WTC11 (cell line): ENCODE results near the gene RPS25. TPM values are rescaled to one million over a fixed set of nuclear protein-coding genes. Genes with fewer than 3 reads are reported as not detected.

Experiments
- ATF3 ChIP-seq: sonication (generic); formaldehyde crosslinking; conservative IDR thresholded peaks from 2 replicates; pipeline ENCODE4 v1.8.1; 2022; ENCODE audit warnings: mild to moderate bottlenecking, missing genetic modification reagents
- ATF6 ChIP-seq: sonication (generic); formaldehyde crosslinking; IDR thresholded peaks from 2 replicates; pipeline ENCODE4 v1.8.1; 2023; ENCODE audit warnings: mild to moderate bottlenecking, missing genetic modification reagents
- CREB1 ChIP-seq: sonication (generic); formaldehyde crosslinking; IDR thresholded peaks from 2 replicates; pipeline ENCODE4 v1.8.0; 2023; ENCODE audit warnings: mild to moderate bottlenecking, missing genetic modification reagents
- FOXK1 ChIP-seq: sonication (generic); formaldehyde crosslinking; IDR thresholded peaks from 2 replicates; pipeline ENCODE4 v1.8.0; 2022; ENCODE audit warnings: mild to moderate bottlenecking, moderate library complexity, missing genetic modification reagents
- GABPB1 ChIP-seq: sonication (generic); formaldehyde crosslinking; IDR thresholded peaks from 2 replicates; pipeline ENCODE4 v1.8.1; 2023; ENCODE audit warnings: mild to moderate bottlenecking, missing genetic modification reagents
- GRHL2 ChIP-seq: fragments of 250-450 bp; sonication (Bioruptor Pico); IDR thresholded peaks from 2 replicates; pipeline ENCODE4 v1.8.0; 2022; ENCODE audit warnings: mild to moderate bottlenecking, moderate library complexity; ENCODE audit not compliant: insufficient replicate concordance, severe bottlenecking
- JUN ChIP-seq: sonication (generic); formaldehyde crosslinking; IDR thresholded peaks from 2 replicates; pipeline ENCODE4 v1.8.0; 2023; ENCODE audit warnings: mild to moderate bottlenecking, missing genetic modification reagents
- KAT7 ChIP-seq: sonication (generic); formaldehyde crosslinking; IDR thresholded peaks from 2 replicates; pipeline ENCODE4 v1.8.1; 2023; ENCODE audit warnings: missing genetic modification reagents, mild to moderate bottlenecking, borderline replicate concordance
- MXD4 ChIP-seq: fragments of 250-450 bp; sonication (Bioruptor Pico); IDR thresholded peaks from 2 replicates; pipeline ENCODE4 v1.8.0; 2021; ENCODE audit warnings: mild to moderate bottlenecking, moderate library complexity, borderline replicate concordance
- NFYB ChIP-seq: sonication (generic); formaldehyde crosslinking; conservative IDR thresholded peaks from 2 replicates; pipeline ENCODE4 v1.8.0; 2022; ENCODE audit warnings: low read depth, missing genetic modification reagents
- NR3C1 ChIP-seq: sonication (generic); formaldehyde crosslinking; conservative IDR thresholded peaks from 2 replicates; pipeline ENCODE4 v1.8.1; 2023; ENCODE audit warnings: low read depth, mild to moderate bottlenecking, missing genetic modification reagents
- RELA ChIP-seq: sonication (generic); formaldehyde crosslinking; IDR thresholded peaks from 2 replicates; pipeline ENCODE4 v1.8.1; 2022; ENCODE audit warnings: missing genetic modification reagents, mild to moderate bottlenecking, borderline replicate concordance
- SMAD3 ChIP-seq: sonication (generic); formaldehyde crosslinking; IDR thresholded peaks from 2 replicates; pipeline ENCODE4 v1.8.0; 2022; ENCODE audit warnings: missing genetic modification reagents, mild to moderate bottlenecking, borderline replicate concordance
- TCF7 ChIP-seq: sonication (generic); formaldehyde crosslinking; IDR thresholded peaks from 2 replicates; pipeline ENCODE4 v1.8.0; 2022; ENCODE audit warnings: mild to moderate bottlenecking, low read depth, missing genetic modification reagents, moderate library complexity
- USF1 ChIP-seq: sonication (generic); formaldehyde crosslinking; IDR thresholded peaks from 2 replicates; pipeline ENCODE4 v1.8.0; 2022; ENCODE audit warnings: mild to moderate bottlenecking, missing genetic modification reagents
- ZNF263 ChIP-seq: sonication (generic); formaldehyde crosslinking; IDR thresholded peaks from 2 replicates; pipeline ENCODE4 v1.8.1; 2022; ENCODE audit warnings: low read depth, mild to moderate bottlenecking, moderate library complexity, missing genetic modification reagents
- ZNF281 ChIP-seq: sonication (generic); formaldehyde crosslinking; IDR thresholded peaks from 2 replicates; pipeline ENCODE4 v1.8.0; 2023; ENCODE audit warnings: mild to moderate bottlenecking, missing genetic modification reagents
- ZNF423 ChIP-seq: fragments of 250-450 bp; sonication (Bioruptor Pico); IDR thresholded peaks from 2 replicates; pipeline ENCODE4 v2.1.2; 2022; ENCODE audit warnings: mild to moderate bottlenecking, moderate library complexity
- total RNA-seq: library from RNA; stranded (reverse); gene quantifications from 3 replicates; pipeline ENCODE4 v1.2.3, GENCODE V29; 2021
- TF ChIP-seq, protein P1 (sequence below): sonication (generic); formaldehyde crosslinking; IDR thresholded peaks from 2 replicates; pipeline ENCODE4 v1.8.1; 2022; ENCODE audit warnings: mild to moderate bottlenecking, moderate library complexity, missing genetic modification reagents
- TF ChIP-seq, protein P2 (sequence below): fragments of 250-450 bp; sonication (Bioruptor Pico); IDR thresholded peaks from 2 replicates; pipeline ENCODE4 v1.9.0; 2021; ENCODE audit warnings: mild to moderate bottlenecking, borderline replicate concordance
- TF ChIP-seq, protein P3 (sequence below): sonication (generic); formaldehyde crosslinking; IDR thresholded peaks from 2 replicates; pipeline ENCODE4 v1.8.1; 2023; ENCODE audit warnings: mild to moderate bottlenecking, missing genetic modification reagents, borderline replicate concordance
- TF ChIP-seq, protein P4 (sequence below): fragments of 250-450 bp; sonication (Bioruptor Pico); IDR thresholded peaks from 2 replicates; pipeline ENCODE4 v1.9.0; 2021; ENCODE audit warnings: mild to moderate bottlenecking

The RPS25 gene
- total RNA-seq, 1 experiment from 2014 or later = 1,349 TPM

GRCh38 chr11:119030329-119031047 lies 12.3 kb upstream of the RPS25 start, which contains the start of gene SLC37A4 (continued):
- TF ChIP-seq FOXK1 (CRISPR knock-in tag) (peak; percentile 79), ATF6 (no peak), ATF3 (no peak), SMAD3 (CRISPR knock-in tag) (no peak), CREB1 (no peak), ZNF263 (CRISPR knock-in tag) (no peak), JUN (CRISPR knock-in tag) (no peak), NFYB (CRISPR knock-in tag) (no peak; the same call in 1 of the 2 replicates), KAT7 (CRISPR knock-in tag) (peak; percentile 95), ZNF281 (CRISPR knock-in tag) (no peak), RELA (no peak), MXD4 (CRISPR knock-in tag) (no peak), GRHL2 (CRISPR knock-in tag) (no peak), NR3C1 (CRISPR knock-in tag) (no peak), ZNF423 (CRISPR knock-in tag) (no peak), GABPB1 (CRISPR knock-in tag) (peak; percentile 88), TCF7 (CRISPR knock-in tag) (no peak), USF1 (CRISPR knock-in tag) (peak; percentile 75)
- TF ChIP-seq, protein P1, sequence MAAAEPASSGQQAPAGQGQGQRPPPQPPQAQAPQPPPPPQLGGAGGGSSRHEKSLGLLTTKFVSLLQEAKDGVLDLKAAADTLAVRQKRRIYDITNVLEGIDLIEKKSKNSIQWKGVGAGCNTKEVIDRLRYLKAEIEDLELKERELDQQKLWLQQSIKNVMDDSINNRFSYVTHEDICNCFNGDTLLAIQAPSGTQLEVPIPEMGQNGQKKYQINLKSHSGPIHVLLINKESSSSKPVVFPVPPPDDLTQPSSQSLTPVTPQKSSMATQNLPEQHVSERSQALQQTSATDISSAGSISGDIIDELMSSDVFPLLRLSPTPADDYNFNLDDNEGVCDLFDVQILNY = 0 out of 2 replicates have a peak, but pooled peaks have one; percentile 5
- TF ChIP-seq, protein P2, sequence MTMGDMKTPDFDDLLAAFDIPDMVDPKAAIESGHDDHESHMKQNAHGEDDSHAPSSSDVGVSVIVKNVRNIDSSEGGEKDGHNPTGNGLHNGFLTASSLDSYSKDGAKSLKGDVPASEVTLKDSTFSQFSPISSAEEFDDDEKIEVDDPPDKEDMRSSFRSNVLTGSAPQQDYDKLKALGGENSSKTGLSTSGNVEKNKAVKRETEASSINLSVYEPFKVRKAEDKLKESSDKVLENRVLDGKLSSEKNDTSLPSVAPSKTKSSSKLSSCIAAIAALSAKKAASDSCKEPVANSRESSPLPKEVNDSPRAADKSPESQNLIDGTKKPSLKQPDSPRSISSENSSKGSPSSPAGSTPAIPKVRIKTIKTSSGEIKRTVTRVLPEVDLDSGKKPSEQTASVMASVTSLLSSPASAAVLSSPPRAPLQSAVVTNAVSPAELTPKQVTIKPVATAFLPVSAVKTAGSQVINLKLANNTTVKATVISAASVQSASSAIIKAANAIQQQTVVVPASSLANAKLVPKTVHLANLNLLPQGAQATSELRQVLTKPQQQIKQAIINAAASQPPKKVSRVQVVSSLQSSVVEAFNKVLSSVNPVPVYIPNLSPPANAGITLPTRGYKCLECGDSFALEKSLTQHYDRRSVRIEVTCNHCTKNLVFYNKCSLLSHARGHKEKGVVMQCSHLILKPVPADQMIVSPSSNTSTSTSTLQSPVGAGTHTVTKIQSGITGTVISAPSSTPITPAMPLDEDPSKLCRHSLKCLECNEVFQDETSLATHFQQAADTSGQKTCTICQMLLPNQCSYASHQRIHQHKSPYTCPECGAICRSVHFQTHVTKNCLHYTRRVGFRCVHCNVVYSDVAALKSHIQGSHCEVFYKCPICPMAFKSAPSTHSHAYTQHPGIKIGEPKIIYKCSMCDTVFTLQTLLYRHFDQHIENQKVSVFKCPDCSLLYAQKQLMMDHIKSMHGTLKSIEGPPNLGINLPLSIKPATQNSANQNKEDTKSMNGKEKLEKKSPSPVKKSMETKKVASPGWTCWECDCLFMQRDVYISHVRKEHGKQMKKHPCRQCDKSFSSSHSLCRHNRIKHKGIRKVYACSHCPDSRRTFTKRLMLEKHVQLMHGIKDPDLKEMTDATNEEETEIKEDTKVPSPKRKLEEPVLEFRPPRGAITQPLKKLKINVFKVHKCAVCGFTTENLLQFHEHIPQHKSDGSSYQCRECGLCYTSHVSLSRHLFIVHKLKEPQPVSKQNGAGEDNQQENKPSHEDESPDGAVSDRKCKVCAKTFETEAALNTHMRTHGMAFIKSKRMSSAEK = no peak
- TF ChIP-seq, protein P3, sequence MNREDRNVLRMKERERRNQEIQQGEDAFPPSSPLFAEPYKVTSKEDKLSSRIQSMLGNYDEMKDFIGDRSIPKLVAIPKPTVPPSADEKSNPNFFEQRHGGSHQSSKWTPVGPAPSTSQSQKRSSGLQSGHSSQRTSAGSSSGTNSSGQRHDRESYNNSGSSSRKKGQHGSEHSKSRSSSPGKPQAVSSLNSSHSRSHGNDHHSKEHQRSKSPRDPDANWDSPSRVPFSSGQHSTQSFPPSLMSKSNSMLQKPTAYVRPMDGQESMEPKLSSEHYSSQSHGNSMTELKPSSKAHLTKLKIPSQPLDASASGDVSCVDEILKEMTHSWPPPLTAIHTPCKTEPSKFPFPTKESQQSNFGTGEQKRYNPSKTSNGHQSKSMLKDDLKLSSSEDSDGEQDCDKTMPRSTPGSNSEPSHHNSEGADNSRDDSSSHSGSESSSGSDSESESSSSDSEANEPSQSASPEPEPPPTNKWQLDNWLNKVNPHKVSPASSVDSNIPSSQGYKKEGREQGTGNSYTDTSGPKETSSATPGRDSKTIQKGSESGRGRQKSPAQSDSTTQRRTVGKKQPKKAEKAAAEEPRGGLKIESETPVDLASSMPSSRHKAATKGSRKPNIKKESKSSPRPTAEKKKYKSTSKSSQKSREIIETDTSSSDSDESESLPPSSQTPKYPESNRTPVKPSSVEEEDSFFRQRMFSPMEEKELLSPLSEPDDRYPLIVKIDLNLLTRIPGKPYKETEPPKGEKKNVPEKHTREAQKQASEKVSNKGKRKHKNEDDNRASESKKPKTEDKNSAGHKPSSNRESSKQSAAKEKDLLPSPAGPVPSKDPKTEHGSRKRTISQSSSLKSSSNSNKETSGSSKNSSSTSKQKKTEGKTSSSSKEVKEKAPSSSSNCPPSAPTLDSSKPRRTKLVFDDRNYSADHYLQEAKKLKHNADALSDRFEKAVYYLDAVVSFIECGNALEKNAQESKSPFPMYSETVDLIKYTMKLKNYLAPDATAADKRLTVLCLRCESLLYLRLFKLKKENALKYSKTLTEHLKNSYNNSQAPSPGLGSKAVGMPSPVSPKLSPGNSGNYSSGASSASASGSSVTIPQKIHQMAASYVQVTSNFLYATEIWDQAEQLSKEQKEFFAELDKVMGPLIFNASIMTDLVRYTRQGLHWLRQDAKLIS (CRISPR knock-in tag) = no peak
- TF ChIP-seq, protein P4, sequence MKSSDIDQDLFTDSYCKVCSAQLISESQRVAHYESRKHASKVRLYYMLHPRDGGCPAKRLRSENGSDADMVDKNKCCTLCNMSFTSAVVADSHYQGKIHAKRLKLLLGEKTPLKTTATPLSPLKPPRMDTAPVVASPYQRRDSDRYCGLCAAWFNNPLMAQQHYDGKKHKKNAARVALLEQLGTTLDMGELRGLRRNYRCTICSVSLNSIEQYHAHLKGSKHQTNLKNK (CRISPR knock-in tag) = no peak
